GM19035 (cell line): ENCODE results near the gene SCYGR1.
"Not testable (repeated sequence)": the region's sequence is repeated elsewhere in the genome, so short reads cannot be mapped to it uniquely, and the experiment has no call there.

ENCODE experiments used
- ATAC-seq: cut with Tn5 transposase; IDR thresholded peaks from one replicate; pipeline ENCODE4 v1.9.1; 2021; ENCODE audit not compliant: unreplicated experiment

The SCYGR1 gene

GRCh38 chr2:227404585-227405271, 17.0 kb upstream of the SCYGR1 start:
- ATAC-seq: no peak

GRCh38 chr2:227402959-227403358, 15.2 kb upstream of the SCYGR1 start:
- ATAC-seq: no peak

GRCh38 chr2:227402321-227402720, 14.6 kb upstream of the SCYGR1 start:
- no peak for ATAC-seq

- ATAC-seq: no peak
Observed at GRCh38 chr2:227401550-227401949, 13.8 kb upstream of the SCYGR1 start.

GRCh38 chr2:227398684-227399670, 11.2 kb upstream of the SCYGR1 start:
- no peak for ATAC-seq

GRCh38 chr2:227397562-227397961, 9.8 kb upstream of the SCYGR1 start:
- no peak for ATAC-seq

- ATAC-seq: no peak
Observed at GRCh38 chr2:227395556-227395955, 7.8 kb upstream of the SCYGR1 start.

GRCh38 chr2:227394401-227394800, 6.7 kb upstream of the SCYGR1 start:
- ATAC-seq: no peak

GRCh38 chr2:227390468-227391256, 2.9 kb upstream of the SCYGR1 start:
- no peak for ATAC-seq

GRCh38 chr2:227389661-227390060, 1.9 kb upstream of the SCYGR1 start:
- ATAC-seq: no peak

- ATAC-seq: no peak
Observed at GRCh38 chr2:227389231-227389630, 1.5 kb upstream of the SCYGR1 start.

- no peak for ATAC-seq
Observed at GRCh38 chr2:227388537-227389011, 825 bp upstream of the SCYGR1 start.

- ATAC-seq: no peak
Observed at GRCh38 chr2:227386630-227387029, 1.1 kb downstream of the SCYGR1 start.

- no peak for ATAC-seq
Observed at GRCh38 chr2:227383686-227384085, 4.1 kb downstream of the SCYGR1 start.

GRCh38 chr2:227382241-227382835, 5.4 kb downstream of the SCYGR1 start:
- not testable (repeated sequence) for ATAC-seq

- no peak for ATAC-seq
Observed at GRCh38 chr2:227379095-227379494, 8.7 kb downstream of the SCYGR1 start, which contains the start of gene TM4SF20. Gene TM4SF20, minus strand, starts transcription at chr2:227379306. Its CDS starts 38 bp downstream, at chr2:227379268.

- ATAC-seq: no peak
Observed at GRCh38 chr2:227378371-227378782, 9.4 kb downstream of the SCYGR1 start.

GRCh38 chr2:227377467-227378351, 10.0 kb downstream of the SCYGR1 start:
- ATAC-seq: no peak

- no peak for ATAC-seq
Observed at GRCh38 chr2:227376656-227377396, 10.9 kb downstream of the SCYGR1 start.
